GM18511 (cell line): Measurements from ENCODE around the gene ZNF831.

ENCODE experiments used
- ATAC-seq: cut with Tn5 transposase; IDR thresholded peaks from one replicate; pipeline ENCODE4 v1.9.1; 2021; ENCODE audit warnings: mild to moderate bottlenecking, moderate library complexity; ENCODE audit not compliant: unreplicated experiment

Gene ZNF831

GRCh38 chr20:59240006-59240405 lies 76.4 kb downstream of the ZNF831 start:
- no peak for ATAC-seq

- ATAC-seq, result no peak
These were observed 79.3 kb downstream of the ZNF831 start for GRCh38 chr20:59242714-59243626.

GRCh38 chr20:59246691-59247400 lies 83.2 kb downstream of the ZNF831 start:
- ATAC-seq, result no peak

GRCh38 chr20:59247731-59248684 lies 84.4 kb downstream of the ZNF831 start:
- ATAC-seq, result no peak

- no peak for ATAC-seq
These were observed 86.7 kb downstream of the ZNF831 start for GRCh38 chr20:59250293-59250692.

- ATAC-seq, result no peak
These were observed 89.7 kb downstream of the ZNF831 start for GRCh38 chr20:59253325-59253724.

GRCh38 chr20:59253779-59254319 lies 90.2 kb downstream of the ZNF831 start:
- ATAC-seq, result no peak

- ATAC-seq, result no peak
These were observed 91.6 kb downstream of the ZNF831 start for GRCh38 chr20:59255256-59255655.

GRCh38 chr20:59258221-59258621 lies 94.6 kb downstream of the ZNF831 start:
- no peak for ATAC-seq

GRCh38 chr20:59259946-59260345 lies 96.3 kb downstream of the ZNF831 start:
- no peak for ATAC-seq

- no peak for ATAC-seq
These were observed 101.7 kb downstream of the ZNF831 start for GRCh38 chr20:59265298-59265697.

- no peak for ATAC-seq
These were observed 105.2 kb downstream of the ZNF831 start for GRCh38 chr20:59268870-59269269.

- ATAC-seq, result no peak
These were observed 105.9 kb downstream of the ZNF831 start for GRCh38 chr20:59269411-59270025.

GRCh38 chr20:59270380-59270779 lies 106.8 kb downstream of the ZNF831 start:
- ATAC-seq, result no peak

- no peak for ATAC-seq
These were observed 110.2 kb downstream of the ZNF831 start for GRCh38 chr20:59273739-59274357.

- no peak for ATAC-seq
These were observed 113.3 kb downstream of the ZNF831 start for GRCh38 chr20:59276938-59277337.

- ATAC-seq, result no peak
These were observed 120.8 kb downstream of the ZNF831 start for GRCh38 chr20:59284470-59284869.

GRCh38 chr20:59289994-59290393 lies 126.4 kb downstream of the ZNF831 start:
- ATAC-seq, result no peak

- ATAC-seq, result no peak
These were observed 128.2 kb downstream of the ZNF831 start for GRCh38 chr20:59291740-59292383.
